ENCODE data around the gene NCOR1.
"Not testable (repeated sequence)": the region's sequence is repeated elsewhere in the genome, so short reads cannot be mapped to it uniquely, and the experiment has no call there.

The NCOR1 gene

DNA sequence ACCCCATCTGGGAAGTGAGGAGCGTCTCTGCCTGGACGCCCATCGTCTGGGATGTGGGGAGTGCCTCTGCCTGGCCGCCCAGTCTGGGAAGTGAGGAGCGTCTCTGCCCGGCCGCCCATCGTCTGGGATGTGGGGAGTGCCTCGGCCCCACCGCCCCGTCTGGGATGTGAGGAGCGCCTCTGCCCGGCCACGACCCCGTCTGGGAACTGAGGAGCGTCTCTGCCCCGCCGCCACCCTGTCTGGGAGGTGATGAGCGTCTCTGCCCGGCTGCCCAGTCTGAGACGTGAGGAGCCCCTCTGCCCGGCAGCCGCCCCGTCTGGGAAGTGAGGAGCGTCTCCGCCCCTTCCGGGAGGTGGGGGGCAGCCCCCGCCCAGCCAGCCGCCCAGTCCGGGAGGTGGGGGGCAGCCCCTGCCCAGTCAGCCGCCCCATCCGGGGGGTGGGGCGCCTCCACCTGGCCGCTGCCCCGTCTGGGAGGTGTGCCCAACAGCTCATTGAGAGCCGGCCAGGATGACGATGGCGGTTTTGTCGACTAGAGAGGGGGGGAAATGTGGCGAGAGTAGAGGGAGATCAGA is 69.9 kb downstream of the NCOR1 start:
- peak in 1 of 5 donors; percentile 7 for DNase-seq

DNA sequence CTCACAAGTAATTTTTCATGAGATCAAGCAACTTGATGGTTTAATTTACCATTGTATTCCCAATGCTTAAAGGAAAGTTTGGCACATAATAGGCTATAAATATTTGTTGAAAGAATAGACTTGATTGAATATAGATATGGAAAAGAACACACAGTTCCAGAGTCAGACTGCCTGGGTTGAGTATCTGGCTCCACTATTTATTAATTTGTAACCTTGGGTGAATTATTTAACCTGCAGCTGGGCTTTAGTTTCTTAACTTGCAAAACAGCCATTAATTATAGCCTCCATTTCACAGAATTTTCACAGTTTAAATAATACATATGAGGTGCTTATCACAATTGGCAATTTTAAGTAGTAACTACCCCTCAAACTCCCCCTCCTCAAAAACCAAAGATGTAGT is 73.6 kb downstream of the NCOR1 start:
- no peak for DNase-seq

DNA sequence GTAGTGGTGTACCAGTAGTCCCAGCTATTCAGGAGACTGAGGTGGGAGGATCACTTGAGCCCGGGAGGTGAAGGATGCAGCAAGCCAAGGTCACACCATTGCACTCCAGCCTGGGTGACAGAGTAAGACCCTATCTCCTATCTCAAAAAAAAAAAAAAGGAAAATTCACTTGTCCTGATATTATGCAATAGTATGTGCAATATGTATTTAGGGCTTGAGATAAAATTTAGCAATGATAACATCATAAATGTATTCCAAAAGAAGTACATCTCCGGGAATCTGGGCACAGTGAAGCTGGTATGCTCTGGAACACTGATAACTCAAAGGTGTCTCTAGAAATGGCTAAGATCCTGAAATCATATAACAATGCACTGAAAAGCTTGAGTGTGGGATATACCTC is 74.5 kb downstream of the NCOR1 start:
- no peak for DNase-seq

DNA sequence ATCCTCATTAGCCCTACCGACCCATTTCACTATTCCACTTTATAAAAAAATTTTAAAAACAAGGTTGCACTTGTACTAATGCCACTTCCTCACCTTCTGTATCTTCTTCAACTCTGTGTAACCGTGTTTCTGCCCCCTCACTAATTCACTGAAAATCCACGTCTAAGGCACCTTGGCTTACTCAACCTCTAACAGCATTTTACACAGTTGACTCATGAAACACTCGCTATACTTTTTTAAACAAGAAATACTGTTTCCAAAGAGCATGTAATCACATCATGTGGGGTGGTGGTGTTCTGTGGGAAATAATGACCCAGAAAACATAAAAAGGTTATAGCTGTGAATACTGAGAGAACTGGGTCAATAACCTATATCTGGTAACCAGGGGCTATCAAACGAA is 79.9 kb downstream of the NCOR1 start:
- DNase-seq, result no peak

DNA sequence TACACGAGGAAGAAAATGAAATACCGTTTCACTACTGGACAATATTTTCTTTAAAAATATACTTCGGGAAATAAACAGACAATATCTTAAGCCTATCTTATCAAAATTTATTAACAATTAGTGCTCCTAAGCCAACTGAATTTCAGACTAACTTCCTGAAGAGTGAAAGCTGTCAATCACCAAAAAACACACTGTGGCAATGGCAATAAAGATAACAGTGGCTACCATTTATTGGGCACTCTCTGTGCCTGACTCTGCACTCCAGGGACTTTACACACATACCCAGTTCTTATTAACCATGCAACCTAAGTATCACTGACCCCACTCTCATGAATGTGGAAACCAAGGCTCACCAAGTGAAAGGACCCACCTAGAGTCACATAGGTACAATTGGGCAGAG is 83.7 kb downstream of the NCOR1 start:
- no peak for DNase-seq

DNA sequence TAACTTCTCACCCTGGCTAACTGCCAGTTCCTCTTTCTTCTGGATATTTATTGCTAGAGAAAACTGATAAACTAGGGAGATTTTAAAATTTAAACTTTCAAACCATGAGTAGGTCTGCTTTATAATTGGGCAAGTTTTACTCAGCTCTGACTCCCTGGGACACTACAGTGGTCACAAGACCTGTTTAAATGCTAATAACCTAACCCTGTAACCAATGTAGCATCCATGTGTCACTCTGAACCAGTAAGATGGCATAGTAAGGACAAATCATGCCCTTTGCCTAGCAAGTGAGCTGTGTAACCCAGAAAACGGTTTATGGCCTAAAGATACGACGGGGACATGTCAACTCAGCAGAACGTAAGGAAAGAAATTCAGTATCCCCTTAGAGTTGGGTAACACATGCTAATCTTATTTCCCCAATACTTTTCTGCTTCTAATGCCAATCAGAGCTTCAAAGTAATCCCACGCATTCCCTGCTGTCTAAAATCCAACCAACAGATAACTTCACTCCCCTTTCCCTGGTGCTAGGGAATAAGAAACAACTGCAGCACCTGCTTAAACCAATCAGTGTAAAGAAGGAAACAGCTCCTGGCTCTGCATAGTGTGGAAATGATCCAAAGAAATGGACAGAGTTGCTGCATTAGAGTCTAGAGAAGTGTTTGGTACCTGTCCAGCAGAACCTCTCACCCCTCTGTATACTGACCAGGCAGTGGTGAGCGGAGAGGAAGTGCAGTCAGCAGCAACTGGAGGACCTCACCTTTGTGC is 85.7 kb downstream of the NCOR1 start:
- no peak for DNase-seq

DNA sequence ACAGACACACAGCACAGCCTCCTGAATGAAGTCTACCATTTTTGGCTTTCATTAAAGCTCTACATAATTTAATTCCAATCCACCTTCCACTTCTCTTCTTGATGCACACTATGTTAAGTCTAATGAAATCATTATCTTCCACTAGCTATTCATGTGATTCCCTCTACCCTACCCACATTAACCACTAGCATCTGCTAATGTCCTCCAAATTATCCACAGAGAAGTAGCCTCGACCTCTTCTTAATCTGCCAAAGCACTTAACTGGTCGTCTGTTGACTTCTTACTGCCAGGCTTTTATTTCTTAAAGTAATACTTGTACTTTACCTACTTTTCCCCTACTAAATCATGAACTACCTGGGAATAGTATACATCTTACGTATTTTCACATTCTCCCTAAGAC is 91.8 kb downstream of the NCOR1 start:
- DNase-seq, result no peak

DNA sequence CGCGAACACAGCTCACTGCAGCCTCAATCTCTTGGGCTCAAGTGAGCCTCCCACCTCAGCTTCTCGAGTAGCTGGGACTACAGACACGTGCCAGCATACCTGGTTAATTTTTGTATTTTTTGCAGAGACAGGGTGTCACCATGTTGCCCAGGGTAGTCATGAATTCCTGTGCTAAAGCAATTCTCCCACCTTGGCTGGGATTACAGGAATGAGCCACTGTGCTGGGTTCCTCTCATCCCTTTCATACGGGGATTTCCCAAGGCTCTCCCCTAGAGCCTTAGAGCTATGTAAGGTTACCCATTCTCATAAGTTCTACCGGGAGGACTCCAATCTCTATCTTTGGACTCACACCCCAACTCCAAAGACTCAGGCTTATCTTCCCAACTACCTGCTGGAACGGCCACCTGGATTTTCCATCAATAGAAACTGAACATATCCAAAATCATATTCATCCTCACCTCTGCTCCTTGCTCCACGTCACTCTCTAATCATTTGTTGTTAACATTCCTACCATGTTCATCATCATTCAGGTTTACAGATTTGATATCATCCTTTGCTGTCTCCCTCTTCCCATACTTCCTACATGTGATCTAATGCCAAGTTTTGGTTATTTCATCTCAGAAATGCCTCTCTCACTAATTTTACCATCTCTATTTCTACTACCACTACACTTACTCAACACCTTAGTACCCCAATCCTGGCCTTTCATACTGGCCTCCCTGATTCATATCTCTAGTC is 92.5 kb downstream of the NCOR1 start:
- no peak for DNase-seq

DNA sequence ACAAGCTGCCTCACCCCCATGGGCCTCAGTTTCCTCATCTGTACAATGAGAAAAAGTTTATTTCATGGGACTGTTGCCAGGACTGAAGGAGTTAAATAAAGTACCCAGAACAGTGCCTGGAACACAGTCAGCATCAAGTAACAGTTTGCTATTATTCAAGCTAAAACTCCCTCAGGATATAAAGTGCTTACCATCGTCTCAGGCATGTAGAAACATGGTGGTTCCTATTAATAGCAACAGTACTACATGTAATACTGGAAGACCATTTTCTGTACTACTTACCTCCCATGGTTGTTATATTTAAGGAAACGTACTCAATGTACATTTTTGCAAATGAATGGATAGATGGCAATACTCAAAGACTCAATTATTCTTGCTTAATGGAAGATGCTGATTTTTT is 93.4 kb downstream of the NCOR1 start:
- DNase-seq, result no peak

DNA sequence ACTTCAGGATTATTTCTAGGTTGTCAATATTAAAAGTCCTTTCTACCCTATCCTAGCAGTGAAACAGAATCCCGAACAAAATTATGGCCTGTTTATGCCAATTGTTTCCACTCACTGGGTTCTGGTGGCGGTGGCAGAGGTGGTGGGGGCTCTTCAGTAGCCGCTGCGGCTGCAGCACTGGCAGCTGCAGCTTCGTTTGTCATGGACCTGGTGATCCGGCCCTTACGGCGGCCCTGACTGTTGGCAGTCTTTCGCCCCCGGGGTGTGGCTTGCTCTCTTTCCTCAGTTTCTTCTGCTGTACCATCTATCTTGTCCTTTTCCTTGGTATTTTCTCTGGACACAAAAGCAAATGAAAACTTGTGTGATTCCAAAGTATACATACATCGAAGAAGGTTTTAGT is 94.4 kb downstream of the NCOR1 start:
- DNase-seq, result no peak

DNA sequence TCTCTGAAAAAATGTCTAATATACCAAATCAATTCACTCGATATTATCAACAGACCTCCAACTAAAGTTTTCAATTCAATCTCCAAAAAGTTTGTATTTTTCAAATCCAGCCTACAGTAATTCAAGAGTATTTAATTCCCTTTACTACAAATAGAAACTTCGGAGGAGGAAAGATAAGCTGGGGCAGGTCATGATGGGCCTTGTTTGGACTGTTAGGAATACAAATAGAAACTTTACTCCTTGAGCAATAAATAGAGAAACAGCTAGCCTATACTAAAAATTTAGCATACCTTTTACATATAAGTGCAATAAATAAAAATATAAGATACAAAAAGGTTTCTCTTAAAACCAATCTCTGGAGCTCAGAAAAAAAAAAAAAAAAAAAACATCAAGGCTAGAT is 98.2 kb downstream of the NCOR1 start:
- DNase-seq, result no peak

DNA sequence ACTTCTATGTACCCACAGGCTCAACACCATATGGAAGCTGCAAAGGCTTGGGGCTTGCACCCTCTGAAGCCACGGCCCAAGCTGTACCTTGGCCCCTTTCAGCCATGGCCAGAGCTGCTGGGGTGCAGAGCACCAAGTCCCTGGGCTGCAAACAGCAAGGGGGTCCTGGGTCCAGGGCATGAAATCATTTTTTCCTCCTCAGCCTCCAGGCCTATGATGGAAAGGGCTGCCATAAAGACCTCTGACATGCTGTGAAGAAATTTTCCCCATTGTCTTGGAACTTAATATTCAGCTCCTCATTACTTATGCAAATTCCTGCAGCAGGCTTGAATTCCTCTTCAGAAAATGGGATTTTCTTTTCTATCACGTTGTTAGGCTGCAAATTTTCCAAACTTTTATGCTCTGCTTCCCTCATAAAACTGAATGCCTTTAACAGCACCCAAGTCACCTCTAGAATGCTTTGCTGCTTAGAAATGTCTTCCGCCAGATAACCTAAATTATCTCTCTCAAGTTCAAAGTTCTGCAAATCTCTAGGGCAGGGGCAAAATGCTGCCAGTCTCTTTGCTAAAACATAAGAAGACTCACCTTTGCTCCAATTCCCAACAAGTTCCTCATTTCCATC is 100.1 kb downstream of the NCOR1 start:
- not testable (repeated sequence) for DNase-seq

DNA sequence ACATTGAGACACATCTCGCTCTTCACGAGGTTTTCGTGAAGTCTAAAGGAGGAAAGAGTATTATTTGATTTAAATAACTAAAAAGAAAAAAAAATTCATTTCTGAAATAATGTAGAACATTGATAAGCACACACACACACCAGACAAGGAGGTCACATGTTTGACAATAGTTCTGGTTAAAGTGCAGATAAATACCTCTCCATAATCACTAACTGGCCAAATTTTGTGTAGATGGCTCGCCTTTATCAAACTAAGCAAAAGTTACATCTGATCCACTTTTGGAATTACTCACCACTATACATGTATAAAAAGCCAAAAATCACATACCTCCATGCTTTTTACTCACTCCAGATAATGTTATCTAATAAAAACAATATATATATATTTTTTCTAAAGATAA is 106.5 kb downstream of the NCOR1 start:
- DNase-seq, result no peak

DNA sequence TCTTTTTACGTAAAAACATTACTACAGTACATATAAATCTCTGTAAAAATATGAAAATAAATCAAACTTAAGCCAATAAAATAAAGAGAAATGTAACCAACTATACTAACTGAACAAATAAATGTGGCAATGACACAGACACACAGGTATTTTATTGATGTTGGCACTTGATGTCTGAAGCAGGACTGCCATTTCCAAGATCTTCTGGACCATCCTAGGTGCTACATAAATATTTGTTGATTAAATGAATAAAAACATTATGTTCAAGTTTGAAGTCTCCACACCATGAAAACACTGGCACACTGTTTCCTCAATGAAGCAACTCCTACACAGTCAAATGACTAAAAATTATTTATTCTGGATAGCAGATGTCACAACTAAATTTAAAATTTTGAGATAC is 106.9 kb downstream of the NCOR1 start:
- DNase-seq, result no peak

DNA sequence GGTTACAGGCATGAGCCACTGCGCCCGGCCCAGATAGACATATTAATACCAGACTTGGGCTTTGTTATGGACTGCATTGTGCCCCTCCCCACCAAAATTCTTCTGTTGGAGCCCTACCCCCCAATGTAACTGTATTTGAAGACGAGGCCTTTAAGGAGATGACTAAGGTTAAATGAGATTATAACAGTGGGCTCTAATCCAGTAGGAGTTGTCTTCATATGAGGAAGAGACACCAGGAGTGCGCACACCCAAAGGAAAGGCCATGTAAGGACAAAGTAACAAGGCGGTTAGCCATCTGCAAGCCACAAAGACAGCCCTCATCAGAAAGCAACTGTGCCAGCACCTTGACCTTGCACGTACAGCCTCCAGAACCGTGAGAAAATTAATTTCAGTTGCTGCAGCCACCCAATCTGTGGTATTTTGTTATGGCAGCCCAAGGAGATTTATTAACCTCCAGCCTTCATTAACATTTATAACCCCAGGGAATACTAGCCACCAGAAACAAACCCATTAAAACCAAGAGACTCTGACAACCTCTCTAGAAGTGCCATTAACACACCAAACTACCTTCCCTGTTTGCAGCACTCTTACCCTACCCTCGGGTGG is 108.1 kb downstream of the NCOR1 start:
- no peak for DNase-seq

DNA sequence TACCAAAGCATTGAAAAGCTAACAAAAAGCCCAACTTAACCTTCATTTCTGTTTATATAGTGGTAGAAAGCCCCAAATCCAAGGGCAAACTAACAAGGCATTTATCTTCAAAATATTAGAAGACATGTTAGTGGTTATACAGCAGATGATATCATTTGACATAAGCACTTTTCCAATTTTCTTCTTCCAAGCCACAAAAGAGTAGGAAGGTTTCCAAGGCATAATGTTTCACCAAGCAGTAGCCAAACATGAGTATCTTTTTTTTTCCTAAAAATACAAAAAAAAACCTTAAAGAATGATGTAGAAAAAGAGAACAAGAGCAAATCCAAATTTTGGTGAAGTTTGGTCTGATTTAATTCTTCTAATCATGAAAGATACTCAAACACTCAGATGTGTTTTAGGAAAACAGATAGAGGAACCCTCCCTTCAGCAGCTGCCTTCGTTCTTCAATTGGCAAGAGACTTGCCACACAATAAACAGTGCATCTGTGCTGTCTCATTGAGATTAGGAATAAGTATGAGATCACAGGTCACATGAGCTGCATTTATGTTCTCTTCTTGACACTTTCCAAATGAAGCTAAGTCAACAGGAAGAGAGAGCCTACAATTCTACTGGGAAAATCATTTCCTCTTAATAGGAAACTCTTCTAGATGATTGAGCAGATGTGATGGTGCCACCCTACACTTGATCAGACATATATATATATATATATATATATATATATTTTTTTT is 109.0 kb downstream of the NCOR1 start:
- DNase-seq, result no peak

DNA sequence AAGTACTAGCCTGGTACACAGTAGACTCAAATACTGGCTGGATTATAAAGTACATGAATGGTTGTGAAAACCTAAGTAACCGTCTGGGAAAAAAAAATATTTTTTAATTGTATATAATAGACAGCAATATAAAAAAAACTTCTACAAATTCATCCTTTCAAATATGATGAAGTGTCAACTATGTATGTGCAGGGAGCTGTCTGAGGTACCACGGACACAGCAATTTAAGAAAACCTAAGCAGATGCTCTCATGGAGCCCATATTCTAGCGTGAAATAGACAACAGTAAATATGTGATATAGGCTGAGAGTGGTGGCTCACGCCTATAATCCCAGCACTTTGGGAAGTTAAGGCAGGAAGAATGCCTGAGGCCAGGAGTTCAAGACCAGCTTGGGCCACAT is 111.1 kb downstream of the NCOR1 start:
- no peak for DNase-seq

DNA sequence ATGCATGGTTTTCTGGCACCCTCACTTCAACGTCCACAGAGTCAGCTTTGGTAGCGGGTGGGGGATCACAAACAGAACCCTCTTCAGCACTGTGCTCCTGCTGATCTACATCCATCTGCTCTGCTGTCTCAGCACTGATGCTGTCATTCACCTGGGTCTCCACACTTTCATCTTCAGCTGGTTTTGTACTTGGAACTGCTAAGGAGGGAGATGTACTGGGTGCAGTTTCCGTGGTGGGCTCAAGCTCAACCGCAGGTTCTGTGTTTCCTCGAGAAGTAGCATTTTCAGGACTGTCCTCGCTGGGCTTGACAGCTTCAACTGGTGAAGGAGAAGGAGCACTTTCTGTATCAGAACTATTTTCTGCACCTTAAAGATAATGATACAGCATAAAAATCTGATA is 113.9 kb downstream of the NCOR1 start:
- no peak for DNase-seq

DNA sequence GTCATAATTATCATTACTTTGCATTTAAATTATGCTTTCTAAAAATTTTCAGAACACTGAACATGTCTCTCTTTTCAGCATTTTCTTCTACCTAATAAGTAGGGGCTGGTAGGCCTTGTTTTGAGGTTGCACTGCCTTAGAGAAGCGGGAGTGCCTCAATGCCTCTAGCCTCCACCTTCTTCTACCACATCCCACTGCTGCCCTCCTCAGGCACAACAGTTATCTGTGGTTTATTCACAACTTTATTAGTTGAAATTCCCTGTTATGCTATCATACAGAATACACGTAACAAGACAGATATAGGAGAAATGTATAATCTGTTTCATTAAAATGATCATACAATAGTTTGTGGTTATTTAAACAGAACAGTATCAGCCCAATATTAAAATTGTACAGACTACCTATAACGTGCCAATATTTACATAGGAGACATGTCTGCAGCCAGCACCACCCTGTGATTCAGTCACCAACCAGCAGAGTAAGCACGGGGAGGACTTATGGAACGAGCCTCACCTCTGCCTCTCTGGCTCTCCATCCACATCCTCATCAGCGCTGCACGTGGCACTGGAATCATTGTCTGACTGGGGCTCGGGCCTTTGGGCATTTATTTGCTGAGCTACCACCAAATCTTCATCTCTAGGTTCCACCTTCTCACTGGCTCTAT is 114.5 kb downstream of the NCOR1 start:
- DNase-seq, result no peak

DNA sequence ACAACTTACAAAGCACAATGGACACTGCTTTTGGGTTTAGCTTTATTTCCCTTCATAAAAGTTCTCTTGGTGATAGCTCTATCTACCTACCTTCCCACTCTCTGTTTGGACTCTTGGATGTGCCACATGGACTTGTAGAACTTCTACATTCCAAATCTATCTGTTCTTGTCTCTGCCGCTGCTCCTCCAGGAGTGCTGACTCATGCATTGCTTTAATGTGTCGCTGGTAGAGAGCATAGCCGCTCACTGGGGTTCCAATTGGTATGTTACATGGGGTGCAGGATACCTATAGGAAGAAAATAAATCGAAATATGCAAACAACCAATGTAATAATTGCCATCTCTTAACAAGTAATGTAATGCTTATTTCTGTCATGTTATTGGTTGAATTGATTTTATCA is 123.6 kb downstream of the NCOR1 start:
- DNase-seq, result no peak

DNA sequence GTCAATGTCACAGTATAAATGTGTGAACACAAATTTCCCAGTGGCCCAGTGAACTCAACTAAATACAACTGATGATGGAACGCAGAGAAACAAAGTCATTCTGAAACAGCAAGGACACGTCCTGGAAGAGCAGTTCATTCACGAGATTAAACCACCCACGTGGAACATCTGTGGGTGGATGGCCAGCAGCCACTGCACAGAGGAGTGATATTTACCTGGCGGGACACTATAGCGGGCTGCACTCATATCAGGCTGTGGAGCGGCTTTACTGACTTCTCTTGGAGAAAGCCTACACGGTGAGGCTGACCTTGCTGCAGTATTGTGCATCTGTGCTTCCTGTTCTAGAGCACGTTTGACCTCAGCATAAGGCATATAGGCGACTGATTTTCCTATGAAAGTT is 128.4 kb downstream of the NCOR1 start:
- DNase-seq, result no peak

DNA sequence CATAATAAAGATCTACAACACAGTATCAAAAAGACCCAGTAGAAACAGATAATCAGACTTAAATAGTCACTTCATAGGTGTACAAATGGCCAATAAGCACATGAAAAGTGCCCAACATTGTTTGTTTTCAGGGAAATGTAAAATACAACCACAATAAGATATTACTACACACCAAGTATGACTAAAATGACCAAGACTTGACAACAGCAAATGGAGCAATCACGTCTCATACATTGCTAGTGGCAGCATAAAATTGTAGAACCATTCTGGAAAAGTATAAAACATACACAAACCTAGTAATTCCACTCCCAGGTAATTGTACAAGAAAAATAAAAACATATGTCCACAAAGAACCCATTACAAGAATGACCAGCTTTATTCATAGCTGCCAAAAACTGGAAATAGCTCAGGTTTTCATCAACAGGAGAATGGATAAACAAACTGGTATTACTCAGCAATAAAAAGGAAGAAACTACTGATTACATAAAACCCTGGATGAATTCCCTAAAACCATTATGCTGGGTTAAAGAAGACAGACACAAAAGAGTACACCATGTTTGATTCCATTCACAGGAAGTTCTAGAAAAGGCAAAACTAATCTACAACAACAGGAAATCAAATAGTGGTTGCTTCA is 130.2 kb downstream of the NCOR1 start:
- no peak for DNase-seq
